Memory B cell (primary cell): ENCODE results near the gene NUAK2.

Source experiments
- ATAC-seq: fragments of 150-1000 bp; cut with Tn5 transposase; 2 replicates; pipeline ENCODE4 v1.10.0; 2021; ENCODE audit warnings: low read depth, mild to moderate bottlenecking, moderate library complexity
- DNase-seq, 2 donors: peaks; one replicate each; pipeline ENCODE4 v3.0.0; 2022; ENCODE audit warnings: low spot score in 2 of 2
- H3K27ac Mint-ChIP-seq: one replicate; pipeline ENCODE4 v1.8.0; 2022; ENCODE audit warnings: mild to moderate bottlenecking, moderate library complexity, mixed read lengths
- H3K27me3 Mint-ChIP-seq: one replicate; pipeline ENCODE4 v1.8.0; 2022; ENCODE audit warnings: mixed read lengths
- H3K36me3 Mint-ChIP-seq: one replicate; pipeline ENCODE4 v1.8.0; 2022; ENCODE audit warnings: mild to moderate bottlenecking, mixed read lengths
- H3K4me1 Mint-ChIP-seq: one replicate; pipeline ENCODE4 v1.8.0; 2022; ENCODE audit warnings: mixed read lengths
- H3K4me3 Mint-ChIP-seq: one replicate; pipeline ENCODE4 v1.8.0; 2022; ENCODE audit warnings: mild to moderate bottlenecking, moderate library complexity, mixed read lengths
- H3K9me3 Mint-ChIP-seq: one replicate; pipeline ENCODE4 v1.8.0; 2022; ENCODE audit warnings: mixed read lengths

NUAK2 gene

GRCh38 chr1:205339197-205339702 is 17.7 kb upstream of the NUAK2 start:
- H3K27me3 Mint-ChIP-seq: no peaks in the 10 kb centered on the region
- no peak overlapping the region for H3K27ac Mint-ChIP-seq
- ATAC-seq: no peak
- no peaks in the 10 kb centered on the region for H3K36me3 Mint-ChIP-seq
- no peak overlapping the region for H3K4me3 Mint-ChIP-seq
- H3K9me3 Mint-ChIP-seq: no peaks in the 10 kb centered on the region
- peaks cover 13% of the 10 kb centered on the region for H3K4me1 Mint-ChIP-seq
- no peak for DNase-seq

GRCh38 chr1:205338011-205338410 is 16.5 kb upstream of the NUAK2 start:
- Mint-ChIP-seq H3K9me3 (no peaks in the 10 kb centered on the region), H3K27ac (no peak overlapping the region), H3K4me1 (peaks cover 10% of the 10 kb centered on the region), H3K36me3 (no peaks in the 10 kb centered on the region), H3K4me3 (no peak overlapping the region), H3K27me3 (peaks cover 3% of the 10 kb centered on the region)
- DNase-seq (no peak), ATAC-seq (no peak)

- Mint-ChIP-seq H3K9me3 (no peaks in the 10 kb centered on the region), H3K4me1 (peaks cover 6% of the 10 kb centered on the region), H3K27me3 (peaks cover 3% of the 10 kb centered on the region)
These were observed 15.9 kb upstream of the NUAK2 start for GRCh38 chr1:205337481-205337880.

GRCh38 chr1:205335692-205336091 is 14.1 kb upstream of the NUAK2 start:
- ATAC-seq: peak; percentile 95

More at GRCh38 chr1:205337481-205337880, 15.9 kb upstream of the NUAK2 start:
- DNase-seq: no peak
- no peak for ATAC-seq
- Mint-ChIP-seq H3K36me3 (no peaks in the 10 kb centered on the region), H3K27ac (no peak overlapping the region), H3K4me3 (no peak overlapping the region)

GRCh38 chr1:205332015-205332791 is 10.7 kb upstream of the NUAK2 start:
- peaks cover 2% of the 10 kb centered on the region for H3K4me1 Mint-ChIP-seq
- H3K36me3 Mint-ChIP-seq: no peaks in the 10 kb centered on the region
- no peak overlapping the region for H3K27ac Mint-ChIP-seq
- ATAC-seq: no peak
- no peak for DNase-seq
- no peak overlapping the region for H3K4me3 Mint-ChIP-seq
- H3K9me3 Mint-ChIP-seq: no peaks in the 10 kb centered on the region
- peaks cover 12% of the 10 kb centered on the region for H3K27me3 Mint-ChIP-seq

More at GRCh38 chr1:205335692-205336091, 14.1 kb upstream of the NUAK2 start:
- H3K27me3 Mint-ChIP-seq: peaks cover 5% of the 10 kb centered on the region
- H3K27ac Mint-ChIP-seq: peak overlapping the region; percentile 2
- H3K4me3 Mint-ChIP-seq: no peak overlapping the region
- peak; percentile 79 to 85 for DNase-seq
- peaks cover 7% of the 10 kb centered on the region for H3K4me1 Mint-ChIP-seq
- H3K9me3 Mint-ChIP-seq: no peaks in the 10 kb centered on the region
- H3K36me3 Mint-ChIP-seq: no peaks in the 10 kb centered on the region

GRCh38 chr1:205330150-205330549 is 8.6 kb upstream of the NUAK2 start:
- no peak for DNase-seq
- peaks cover 17% of the 10 kb centered on the region for H3K27me3 Mint-ChIP-seq
- H3K4me1 Mint-ChIP-seq: peaks cover 7% of the 10 kb centered on the region
- H3K9me3 Mint-ChIP-seq: no peaks in the 10 kb centered on the region
- no peak overlapping the region for H3K27ac Mint-ChIP-seq
- H3K4me3 Mint-ChIP-seq: no peak overlapping the region
- H3K36me3 Mint-ChIP-seq: no peaks in the 10 kb centered on the region
- no peak for ATAC-seq

GRCh38 chr1:205329719-205330118 is 8.2 kb upstream of the NUAK2 start:
- H3K4me3 Mint-ChIP-seq: no peak overlapping the region
- peaks cover 17% of the 10 kb centered on the region for H3K27me3 Mint-ChIP-seq
- no peak for DNase-seq
- ATAC-seq: no peak
- no peak overlapping the region for H3K27ac Mint-ChIP-seq
- H3K36me3 Mint-ChIP-seq: no peaks in the 10 kb centered on the region
- H3K9me3 Mint-ChIP-seq: no peaks in the 10 kb centered on the region
- H3K4me1 Mint-ChIP-seq: peaks cover 12% of the 10 kb centered on the region

- ATAC-seq: no peak
- Mint-ChIP-seq H3K9me3 (no peaks in the 10 kb centered on the region), H3K4me1 (peaks cover 15% of the 10 kb centered on the region), H3K4me3 (no peak overlapping the region), H3K27me3 (peaks cover 16% of the 10 kb centered on the region), H3K27ac (no peak overlapping the region), H3K36me3 (no peaks in the 10 kb centered on the region)
- DNase-seq: no peak
These were observed 6.9 kb upstream of the NUAK2 start for GRCh38 chr1:205328476-205328875.

- no peaks in the 10 kb centered on the region for H3K9me3 Mint-ChIP-seq
- ATAC-seq: no peak
- no peak overlapping the region for H3K4me3 Mint-ChIP-seq
- H3K36me3 Mint-ChIP-seq: no peaks in the 10 kb centered on the region
- peaks cover 13% of the 10 kb centered on the region for H3K27me3 Mint-ChIP-seq
- DNase-seq: no peak
- H3K4me1 Mint-ChIP-seq: peaks cover 18% of the 10 kb centered on the region
- H3K27ac Mint-ChIP-seq: no peak overlapping the region
These were observed 5.4 kb upstream of the NUAK2 start for GRCh38 chr1:205326812-205327466.

GRCh38 chr1:205325334-205325884 is 3.9 kb upstream of the NUAK2 start:
- Mint-ChIP-seq H3K27me3 (peaks cover 9% of the 10 kb centered on the region), H3K36me3 (peaks cover 4% of the 10 kb centered on the region), H3K4me3 (no peak overlapping the region), H3K4me1 (peaks cover 20% of the 10 kb centered on the region), H3K27ac (no peak overlapping the region), H3K9me3 (no peaks in the 10 kb centered on the region)
- DNase-seq: peak; percentile 70 to 76
- ATAC-seq: peak; percentile 7

GRCh38 chr1:205324781-205325180 is 3.2 kb upstream of the NUAK2 start:
- DNase-seq: no peak
- H3K27ac Mint-ChIP-seq: no peak overlapping the region
- no peak overlapping the region for H3K4me3 Mint-ChIP-seq
- no peak for ATAC-seq
- peaks cover 9% of the 10 kb centered on the region for H3K27me3 Mint-ChIP-seq
- no peaks in the 10 kb centered on the region for H3K9me3 Mint-ChIP-seq
- H3K36me3 Mint-ChIP-seq: peaks cover 5% of the 10 kb centered on the region
- H3K4me1 Mint-ChIP-seq: peaks cover 21% of the 10 kb centered on the region

- no peak overlapping the region for H3K27ac Mint-ChIP-seq
- peaks cover 29% of the 10 kb centered on the region for H3K4me1 Mint-ChIP-seq
- ATAC-seq: no peak
- DNase-seq: no peak
- no peaks in the 10 kb centered on the region for H3K9me3 Mint-ChIP-seq
- peaks cover 11% of the 10 kb centered on the region for H3K36me3 Mint-ChIP-seq
- H3K27me3 Mint-ChIP-seq: peaks cover 4% of the 10 kb centered on the region
- no peak overlapping the region for H3K4me3 Mint-ChIP-seq
These were observed 2.2 kb upstream of the NUAK2 start for GRCh38 chr1:205323794-205324193.

- H3K27ac Mint-ChIP-seq: peak overlapping the region; percentile 99
- H3K27me3 Mint-ChIP-seq: peaks cover 2% of the 10 kb centered on the region
- H3K9me3 Mint-ChIP-seq: no peaks in the 10 kb centered on the region
- no peak for DNase-seq
- no peak for ATAC-seq
- H3K36me3 Mint-ChIP-seq: peaks cover 16% of the 10 kb centered on the region
- peaks cover 45% of the 10 kb centered on the region for H3K4me1 Mint-ChIP-seq
- H3K4me3 Mint-ChIP-seq: peak overlapping the region; percentile 100
These were observed 376 bp upstream of the NUAK2 start for GRCh38 chr1:205321959-205322283.
